ENCODE measurements around the gene STK32C. TPM values are rescaled to one million over a fixed set of nuclear protein-coding genes. Genes with fewer than 3 reads are reported as not detected.

Gene STK32C
- total and polyA plus RNA-seq, 10 of the 15 experiments (the other 5 are each of a cell fraction or from before 2014, with no cell fraction given) = 1.5 to 18.1 (median 6.4) TPM

DNA sequence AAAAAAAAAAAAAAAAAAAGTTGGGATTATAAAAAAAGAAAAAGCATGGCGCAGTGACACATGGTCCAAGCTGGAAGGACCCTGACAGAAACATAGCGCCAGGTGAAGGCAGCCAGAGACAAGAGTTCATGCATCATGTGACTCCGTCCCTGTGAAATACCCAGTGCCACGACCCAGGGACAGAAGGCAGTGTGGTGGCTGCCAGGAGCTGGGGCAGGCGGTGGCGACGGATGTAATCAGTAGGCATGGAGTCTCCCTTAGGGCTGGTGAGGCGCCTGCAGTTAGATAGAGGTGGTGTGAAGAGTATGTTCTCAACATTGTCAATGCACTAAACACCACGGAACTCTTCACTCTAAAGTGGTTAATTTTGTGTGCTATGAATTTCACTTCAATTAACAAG lies 43.9 kb downstream of the STK32C start:
- Histone ChIP-seq H3K9ac (ENCODE audit: control insufficient read depth, insufficient read depth, low read length) (no peak overlapping the region), H3K4me3 (no peak overlapping the region), H3K4me2 (ENCODE audit: control insufficient read depth, insufficient read depth) (no peak overlapping the region), H3K79me2 (ENCODE audit: control insufficient read depth, insufficient read depth, low read length) (no peaks in the 10 kb centered on the region), H3K36me3 (ENCODE audit: control insufficient read depth in 2 of 2, insufficient read depth in 2 of 2, low read length in 1 of 2) (no peaks in the 10 kb centered on the region), H3K27ac (ENCODE audit: control insufficient read depth, insufficient read depth) (no peak overlapping the region), H4K20me1 (ENCODE audit: control insufficient read depth, insufficient read depth) (no peaks in the 10 kb centered on the region), H2AFZ (ENCODE audit: control insufficient read depth, low read depth, low read length) (no peak overlapping the region), H3K9me3 (replicated peaks; ENCODE audit: control insufficient read depth, insufficient read depth, low read length) (no peaks in the 10 kb centered on the region), H3K4me1 (ENCODE audit: control insufficient read depth, insufficient read depth, low read length) (no peaks in the 10 kb centered on the region), H3K27me3 (replicated peaks in 1 of 2; ENCODE audit: control insufficient read depth in 2 of 2, insufficient read depth in 2 of 2, low read length in 1 of 2) (no peaks in the 10 kb centered on the region)
- FAIRE-seq = no peak
- no peak for DNase-seq (ENCODE audit: low read depth, low spot score)
- no peak for ATAC-seq
- TF ChIP-seq EGR1 (IDR thresholded peaks at IDR 0.05; ENCODE audit: borderline replicate concordance in 1 of 2, low read depth in 2 of 2, low read length in 2 of 2) (no peak), MYB (IDR thresholded peaks at IDR 0.05; ENCODE audit: borderline replicate concordance, low read depth, low read length) (no peak), EZH2 (IDR thresholded peaks at IDR 0.05; ENCODE audit: borderline replicate concordance, control insufficient read depth, low read depth, low read length) (no peak), ZBTB11 (CRISPR knock-in tag; IDR thresholded peaks at IDR 0.05) (no peak), CBX5 (IDR thresholded peaks at IDR 0.05; ENCODE audit: low read depth) (no peak), USF1 (IDR thresholded peaks at IDR 0.05; ENCODE audit: borderline replicate concordance, extremely low read length, insufficient read depth, low read depth, low read length) (no peak), SMARCA5 (IDR thresholded peaks at IDR 0.05) (no peak), BACH1 (IDR thresholded peaks at IDR 0.05; ENCODE audit: borderline replicate concordance) (no peak), BMI1 (IDR thresholded peaks at IDR 0.05; ENCODE audit: borderline replicate concordance) (no peak)
- POLR2A ChIA-PET = no interaction called here
- intact Hi-C loops (cut with micrococcal nuclease; ENCODE audit: unreplicated experiment) = no loop called here
- SMC1A ChIA-PET (ENCODE audit: uncharacterized antibody, unreplicated experiment) = no interaction called here
- CTCF ChIA-PET = no interaction called here
- no TSS peak for BruUV-seq (replicated peaks)
- WGBS (ENCODE audit: insufficient coverage, insufficient replicate concordance, low lambda C conversion rate, missing lambda C conversion rate) = 42% methylated on average over 9 of the region's 9 CpGs
- RAD21 ChIA-PET (ENCODE audit: unreplicated experiment) = no interaction called here
- in situ Hi-C loops (cut with MboI) = no loop called here

Data from GM12878 (cell line).